ENCODE measurements around the gene CCNK.

The CCNK gene

DNA sequence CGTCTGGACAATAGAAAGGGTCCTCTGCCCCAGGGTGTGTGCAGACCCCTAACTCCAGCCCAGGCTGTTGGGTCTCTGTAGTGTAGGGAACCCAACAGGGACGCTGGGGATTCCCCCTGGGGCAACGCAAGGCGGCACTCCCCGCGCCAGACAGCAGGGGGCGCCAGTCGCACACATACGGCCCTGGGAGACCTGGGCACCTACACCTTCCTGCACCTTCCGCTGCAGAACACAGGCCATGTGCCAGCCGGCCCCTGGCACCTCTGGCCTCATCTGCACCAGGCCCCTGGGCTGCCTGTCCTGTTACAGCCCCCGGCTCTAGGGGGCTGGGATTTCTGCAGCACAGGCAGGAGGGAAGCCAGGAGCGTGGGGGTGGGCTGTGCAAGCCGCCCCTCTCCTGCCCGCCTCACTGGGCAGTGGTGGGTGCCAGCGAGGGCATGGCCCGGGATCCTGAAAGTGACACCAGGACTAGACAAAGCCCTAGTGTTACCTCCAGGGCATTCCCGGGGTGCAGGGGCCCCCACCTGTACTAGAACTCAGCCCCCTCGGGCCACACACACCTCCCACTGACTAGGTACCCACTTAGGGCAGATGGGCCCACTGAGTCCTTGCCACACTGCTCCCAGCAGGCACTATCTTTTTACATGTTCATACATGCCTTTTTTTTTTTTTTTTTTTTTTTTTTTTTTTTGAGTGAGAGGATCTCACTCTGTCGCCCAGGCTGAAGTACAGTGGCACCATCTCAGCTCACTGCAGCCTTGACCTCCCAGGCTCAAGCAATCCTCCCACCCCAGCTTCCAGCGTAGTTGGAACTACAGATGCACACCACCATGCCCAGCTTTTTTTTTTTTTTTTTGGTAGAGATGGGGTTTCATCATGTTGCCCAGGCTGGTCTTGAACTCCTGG lies 37.5 kb downstream of the CCNK start:
- Mint-ChIP-seq H3K9me3 (no peaks in the 10 kb centered on the region), H3K36me3 (peaks cover 4% of the 10 kb centered on the region), H3K4me3 (no peak overlapping the region), H3K27ac (no peak overlapping the region), H3K4me1 (no peaks in the 10 kb centered on the region)
- peak; percentile 76 for ATAC-seq
- peak; percentile 91 to 94 for DNase-seq (ENCODE audit: low spot score in 2 of 2)

DNA sequence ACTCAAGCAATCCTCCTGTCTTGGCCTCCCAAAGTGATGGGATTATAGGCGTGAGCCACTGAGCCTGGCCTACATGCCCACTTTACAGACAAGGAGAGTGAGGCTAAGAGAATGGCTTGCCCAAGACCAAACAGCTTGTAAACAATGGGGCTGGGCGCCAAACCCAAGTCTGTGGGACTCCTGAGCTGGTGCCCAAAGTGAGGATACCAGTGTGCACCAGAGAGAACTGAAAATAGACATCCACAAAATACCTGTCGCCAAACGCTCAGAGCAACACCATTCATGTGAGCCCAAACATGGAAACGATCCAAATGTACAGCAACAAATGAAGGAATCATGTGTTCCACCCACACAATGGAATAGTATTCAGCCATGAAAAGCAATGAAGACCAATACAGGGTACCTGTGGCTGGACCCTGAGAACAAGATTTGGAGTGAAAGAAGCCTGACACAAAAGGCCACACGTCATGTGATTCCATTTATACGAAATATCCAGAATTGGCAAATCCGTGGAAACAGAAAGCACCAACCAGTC lies 38.2 kb downstream of the CCNK start:
- no peak for ATAC-seq
- no peak overlapping the region for H3K4me3 Mint-ChIP-seq
- H3K36me3 Mint-ChIP-seq: no peaks in the 10 kb centered on the region
- H3K4me1 Mint-ChIP-seq: no peaks in the 10 kb centered on the region
- no peak for DNase-seq (ENCODE audit: low spot score in 2 of 2)
- H3K9me3 Mint-ChIP-seq: no peaks in the 10 kb centered on the region
- no peak overlapping the region for H3K27ac Mint-ChIP-seq

DNA sequence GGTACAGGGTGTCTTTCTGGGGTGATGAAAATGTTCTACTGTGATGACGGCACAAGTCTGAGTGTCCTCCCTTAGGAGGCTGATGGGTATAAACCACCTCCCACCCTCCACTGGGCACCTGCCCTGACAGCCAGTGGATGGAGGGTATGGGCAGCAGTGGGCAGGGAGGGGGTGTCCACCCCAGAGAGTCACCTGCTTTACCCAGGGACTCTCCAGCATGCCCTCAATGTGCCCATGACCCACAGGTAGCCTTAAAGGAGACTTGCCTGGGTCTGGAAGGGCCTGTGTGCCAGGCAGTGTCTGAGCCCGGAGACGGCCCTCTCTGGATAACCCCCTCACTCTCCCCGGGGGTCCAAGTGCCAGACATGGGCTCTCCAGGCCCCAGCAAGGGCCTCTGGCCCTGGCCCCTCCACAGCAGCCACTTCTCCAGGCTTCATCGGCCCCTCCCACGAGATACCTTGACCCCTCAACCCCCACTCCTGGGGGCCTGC lies 38.8 kb downstream of the CCNK start:
- no peak overlapping the region for H3K4me3 Mint-ChIP-seq
- no peaks in the 10 kb centered on the region for H3K36me3 Mint-ChIP-seq
- ATAC-seq: no peak
- DNase-seq (ENCODE audit: low spot score in 2 of 2): no peak
- H3K27ac Mint-ChIP-seq: no peak overlapping the region
- no peaks in the 10 kb centered on the region for H3K9me3 Mint-ChIP-seq
- H3K4me1 Mint-ChIP-seq: peaks cover 2% of the 10 kb centered on the region

DNA sequence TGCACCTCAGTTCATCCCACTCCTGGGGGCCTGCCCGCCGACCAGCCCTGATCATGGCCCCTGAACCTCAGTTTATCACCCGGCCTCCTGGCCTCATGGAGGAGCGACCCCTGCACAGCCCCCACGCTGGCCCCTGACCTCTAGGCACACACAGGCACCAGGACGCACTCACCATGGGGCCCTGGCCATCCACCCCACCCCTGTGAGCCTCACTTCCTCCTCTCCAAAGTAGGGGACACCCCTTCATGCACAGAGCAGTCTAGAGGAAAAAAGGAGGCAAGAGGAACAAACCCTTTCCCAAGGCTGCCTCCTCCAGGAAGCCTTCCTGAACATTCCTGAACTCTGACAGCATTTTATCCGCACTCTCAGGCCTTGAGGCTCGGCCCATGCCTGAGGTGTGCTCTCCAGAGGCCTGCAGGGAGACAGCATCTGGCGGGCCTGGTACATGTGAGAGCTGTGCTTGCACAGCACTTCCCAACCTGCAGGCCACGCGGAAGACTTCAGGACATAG lies 39.4 kb downstream of the CCNK start:
- H3K4me1 Mint-ChIP-seq: peaks cover 9% of the 10 kb centered on the region
- H3K9me3 Mint-ChIP-seq: no peaks in the 10 kb centered on the region
- ATAC-seq (no peak), DNase-seq (ENCODE audit: low spot score in 2 of 2) (no peak)
- peak overlapping the region; percentile 37 for H3K27ac Mint-ChIP-seq
- H3K36me3 Mint-ChIP-seq: no peaks in the 10 kb centered on the region
- no peak overlapping the region for H3K4me3 Mint-ChIP-seq

DNA sequence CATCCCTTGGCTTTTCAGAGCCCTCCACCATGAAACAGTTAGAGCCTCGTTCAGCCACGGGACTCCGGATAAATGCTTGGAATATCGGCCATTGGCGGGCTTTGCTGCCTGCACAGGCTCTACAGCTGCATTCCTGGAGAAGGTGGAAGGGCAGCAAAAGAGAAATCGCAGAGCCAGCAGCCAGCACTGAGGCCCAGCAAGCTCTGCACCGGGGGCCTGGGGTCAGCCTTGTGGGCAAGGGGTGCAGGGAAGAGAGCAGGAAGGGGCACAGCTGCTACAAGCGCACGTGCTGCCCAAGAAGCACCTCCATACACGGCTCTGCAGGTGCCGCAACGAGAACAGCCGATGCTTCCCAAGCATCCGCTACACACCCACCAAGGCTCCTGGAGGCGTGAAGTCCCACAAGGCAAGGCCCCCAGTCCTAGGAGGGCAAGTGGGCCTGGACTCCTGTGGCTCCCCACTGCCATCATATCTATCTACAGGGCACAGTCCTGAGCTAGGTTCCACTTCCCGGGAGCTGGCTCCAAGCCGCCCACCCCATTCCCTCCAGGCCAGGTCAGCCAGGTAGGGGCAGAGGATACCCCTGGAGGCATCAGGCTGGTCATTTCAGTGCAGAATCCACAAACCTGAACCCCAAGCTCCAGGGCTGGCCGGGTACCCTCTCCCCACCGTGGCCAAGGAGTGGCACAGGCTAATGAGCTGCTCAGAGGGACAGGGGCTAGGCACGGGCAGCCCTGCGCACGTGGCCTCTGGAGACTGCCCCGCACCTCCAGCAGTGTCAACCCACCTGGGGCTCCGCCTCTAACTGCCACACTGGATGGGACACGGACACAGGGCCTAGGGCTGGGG lies 40.2 kb downstream of the CCNK start:
- peaks cover 9% of the 10 kb centered on the region for H3K4me1 Mint-ChIP-seq
- no peaks in the 10 kb centered on the region for H3K9me3 Mint-ChIP-seq
- H3K27ac Mint-ChIP-seq: peak overlapping the region; percentile 37
- no peaks in the 10 kb centered on the region for H3K36me3 Mint-ChIP-seq
- no peak for DNase-seq (ENCODE audit: low spot score in 2 of 2)
- ATAC-seq: no peak
- H3K4me3 Mint-ChIP-seq: no peak overlapping the region

DNA sequence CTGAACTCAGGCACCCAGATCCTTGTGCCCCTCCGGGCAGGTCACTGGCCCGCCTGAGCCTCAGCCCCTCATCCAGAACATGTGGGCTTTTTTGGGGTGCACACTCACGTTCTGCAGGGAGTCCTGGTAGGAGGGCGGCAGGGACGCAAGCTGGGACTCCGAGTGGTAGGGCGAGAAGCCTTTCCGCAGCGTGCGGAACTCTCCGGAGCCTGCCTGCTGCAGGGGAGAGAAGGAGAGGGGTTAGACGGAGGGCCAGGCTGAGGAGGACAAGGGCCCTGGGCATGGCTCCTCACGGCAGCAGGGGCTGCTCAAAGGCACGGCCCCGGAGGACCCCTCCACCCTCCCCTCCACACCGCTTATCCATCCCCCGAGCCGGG lies 40.8 kb downstream of the CCNK start:
- Mint-ChIP-seq H3K36me3 (no peaks in the 10 kb centered on the region), H3K27ac (no peak overlapping the region), H3K4me1 (peaks cover 9% of the 10 kb centered on the region), H3K4me3 (no peak overlapping the region), H3K9me3 (no peaks in the 10 kb centered on the region)
- ATAC-seq: no peak
- DNase-seq (ENCODE audit: low spot score in 2 of 2): no peak

DNA sequence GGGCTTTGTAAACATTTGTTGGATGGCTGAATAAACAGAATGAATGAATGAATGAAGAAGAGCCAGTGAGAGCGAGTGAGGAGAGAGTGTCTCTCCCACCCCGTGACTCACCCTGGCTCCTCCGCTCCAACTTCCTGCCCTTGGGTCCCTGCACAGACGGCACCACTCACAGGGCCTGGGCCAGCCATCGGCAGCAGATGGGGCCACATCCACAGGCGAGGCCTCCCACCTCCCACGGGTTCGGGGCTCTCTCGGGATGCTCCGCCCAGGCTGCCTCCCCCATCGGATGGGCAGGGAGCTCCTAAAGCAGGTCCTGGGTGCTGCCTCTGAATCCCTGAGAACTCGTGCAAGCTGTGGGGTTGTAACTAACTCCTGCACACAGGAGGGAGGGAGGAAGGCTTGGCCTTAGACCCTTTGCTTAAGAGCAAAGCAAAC lies 41.3 kb downstream of the CCNK start:
- Mint-ChIP-seq H3K36me3 (no peaks in the 10 kb centered on the region), H3K4me1 (peaks cover 9% of the 10 kb centered on the region), H3K9me3 (no peaks in the 10 kb centered on the region), H3K4me3 (no peak overlapping the region), H3K27ac (no peak overlapping the region)
- DNase-seq (ENCODE audit: low spot score in 2 of 2) (no peak), ATAC-seq (no peak)

DNA sequence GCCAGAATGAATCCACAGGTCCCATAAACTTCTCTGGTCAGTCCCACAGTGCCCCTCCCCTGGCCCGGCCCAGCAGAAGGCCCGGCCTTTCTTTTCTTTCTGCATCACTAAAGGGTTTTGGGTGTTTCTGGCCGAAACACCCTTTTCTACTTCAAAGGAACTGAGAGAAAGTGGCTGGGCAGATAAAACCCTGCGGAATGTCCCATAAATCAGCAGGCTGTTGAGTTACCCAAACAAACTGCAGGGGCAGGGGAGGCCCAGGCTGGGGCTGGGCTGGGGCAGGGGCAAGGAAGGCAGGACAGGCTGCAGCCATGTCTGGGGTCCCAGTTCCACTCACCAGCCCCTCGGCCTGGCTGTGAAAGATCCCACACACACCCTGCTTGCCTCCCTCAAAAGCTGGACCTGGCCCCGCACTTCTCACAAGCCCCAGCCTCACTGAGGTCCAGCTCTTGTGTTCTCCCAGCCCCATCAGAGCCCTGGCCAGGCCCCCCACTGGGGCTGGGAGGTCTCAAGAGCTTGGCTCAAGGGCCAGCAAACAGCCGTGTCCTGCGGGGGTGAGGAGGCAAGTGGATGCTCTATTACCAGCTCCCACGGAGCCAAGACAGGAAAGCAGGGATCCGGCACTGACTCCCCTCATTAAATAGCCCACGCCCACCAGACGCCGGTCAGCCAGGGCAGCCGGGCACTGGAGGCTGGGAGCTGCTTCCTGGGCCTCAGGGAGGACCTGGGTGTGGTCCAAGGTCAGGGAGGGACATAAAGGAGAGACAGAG lies 41.9 kb downstream of the CCNK start:
- no peaks in the 10 kb centered on the region for H3K36me3 Mint-ChIP-seq
- DNase-seq (ENCODE audit: low spot score in 2 of 2) (no peak), ATAC-seq (no peak)
- H3K4me3 Mint-ChIP-seq: no peak overlapping the region
- H3K9me3 Mint-ChIP-seq: no peaks in the 10 kb centered on the region
- H3K27ac Mint-ChIP-seq: no peak overlapping the region
- peaks cover 9% of the 10 kb centered on the region for H3K4me1 Mint-ChIP-seq

DNA sequence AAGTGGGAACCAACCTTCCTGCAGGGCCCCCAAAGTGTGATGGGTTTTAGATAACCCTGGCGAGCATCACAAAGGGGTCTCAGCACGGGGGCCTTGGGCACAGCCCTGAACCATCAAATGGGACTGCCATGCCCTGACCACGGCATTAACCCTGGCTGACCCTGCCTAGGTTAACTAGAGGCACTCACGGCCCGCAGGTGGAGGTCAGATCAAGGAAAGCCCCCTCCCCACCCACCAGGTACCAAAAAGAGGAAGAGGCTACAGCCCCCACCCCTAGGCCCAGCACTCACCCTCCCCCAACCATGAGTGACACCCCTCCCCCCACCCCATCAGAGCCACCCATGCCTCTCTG lies 42.5 kb downstream of the CCNK start:
- no peaks in the 10 kb centered on the region for H3K36me3 Mint-ChIP-seq
- ATAC-seq (no peak), DNase-seq (ENCODE audit: low spot score in 2 of 2) (no peak)
- no peak overlapping the region for H3K27ac Mint-ChIP-seq
- no peaks in the 10 kb centered on the region for H3K9me3 Mint-ChIP-seq
- peaks cover 9% of the 10 kb centered on the region for H3K4me1 Mint-ChIP-seq
- H3K4me3 Mint-ChIP-seq: no peak overlapping the region

DNA sequence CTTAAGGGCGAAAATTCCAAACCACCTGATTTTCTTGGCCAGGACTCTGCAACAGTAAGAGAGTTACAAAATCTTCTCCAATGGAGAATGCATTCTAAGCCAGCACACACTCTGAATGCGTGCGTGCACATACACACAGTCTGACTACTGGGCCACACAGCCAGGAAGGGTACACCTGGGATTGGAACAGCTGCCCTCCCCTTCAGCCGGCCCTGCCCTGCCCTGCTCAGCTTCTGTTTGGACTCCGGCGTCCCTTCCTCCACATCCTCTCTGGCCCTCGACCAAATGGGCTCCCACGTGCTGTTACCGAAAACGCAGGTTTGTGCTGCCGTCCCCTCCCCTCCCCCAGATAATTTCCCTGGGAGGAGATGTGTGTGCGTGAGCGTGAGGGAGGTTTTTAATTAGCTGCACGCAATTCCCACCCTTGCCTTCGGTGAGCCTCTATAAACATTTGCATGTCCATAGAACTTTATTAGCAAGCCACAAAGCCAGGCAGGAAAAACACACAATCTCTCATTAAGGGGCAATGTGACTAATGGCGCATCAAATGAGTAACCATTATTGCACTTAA lies 43.0 kb downstream of the CCNK start:
- ATAC-seq: no peak
- no peak for DNase-seq (ENCODE audit: low spot score in 2 of 2)
- Mint-ChIP-seq H3K9me3 (no peaks in the 10 kb centered on the region), H3K4me3 (no peak overlapping the region), H3K36me3 (no peaks in the 10 kb centered on the region), H3K4me1 (peaks cover 9% of the 10 kb centered on the region), H3K27ac (peak overlapping the region; percentile 79)

DNA sequence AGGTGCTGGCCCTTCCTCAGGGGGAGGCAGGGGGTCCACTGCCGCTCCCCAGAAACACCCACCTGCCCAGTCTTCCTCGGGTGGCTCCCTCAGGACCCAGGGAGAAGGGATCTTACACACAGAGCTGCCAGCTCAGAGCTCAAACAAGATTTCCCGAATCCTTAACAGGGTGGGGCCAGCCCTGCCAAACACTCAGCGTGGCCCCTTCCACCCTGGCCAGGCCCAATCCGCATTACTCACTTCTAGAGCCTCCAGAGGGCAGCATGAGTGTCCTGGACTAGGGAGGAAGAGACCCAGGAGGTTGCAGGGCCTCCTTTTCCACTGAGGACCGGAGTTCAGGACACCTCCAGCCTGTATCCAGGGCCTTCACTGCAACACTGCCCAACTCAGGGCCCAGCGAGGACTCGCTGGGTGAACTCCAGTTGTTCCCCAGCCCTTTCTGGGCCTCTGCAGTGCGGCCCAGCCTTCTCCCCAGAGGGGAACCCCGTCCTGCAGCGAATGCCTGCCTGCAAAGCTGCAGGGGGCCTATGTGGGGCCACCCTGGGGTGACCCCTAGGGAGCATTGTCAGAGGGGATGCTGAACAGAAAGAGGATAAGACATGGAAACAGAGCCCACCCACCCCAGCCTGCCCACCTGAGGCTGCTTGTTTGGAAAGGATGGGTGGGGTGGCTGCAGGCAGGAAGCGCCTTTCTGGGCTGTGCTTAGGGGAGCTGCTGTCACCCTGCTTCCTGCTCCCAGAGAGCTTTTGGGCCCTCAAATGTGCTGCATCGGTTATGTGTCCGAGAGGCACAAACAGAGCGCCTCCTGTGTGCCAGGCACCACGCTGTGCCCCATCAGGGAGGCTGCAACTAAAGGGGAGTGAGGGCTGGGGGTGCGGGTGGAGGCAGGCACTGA lies 43.8 kb downstream of the CCNK start:
- no peak for DNase-seq (ENCODE audit: low spot score in 2 of 2)
- no peak overlapping the region for H3K4me3 Mint-ChIP-seq
- no peaks in the 10 kb centered on the region for H3K9me3 Mint-ChIP-seq
- ATAC-seq: peak; percentile 3
- H3K4me1 Mint-ChIP-seq: peaks cover 9% of the 10 kb centered on the region
- H3K36me3 Mint-ChIP-seq: no peaks in the 10 kb centered on the region
- H3K27ac Mint-ChIP-seq: peak overlapping the region; percentile 79

DNA sequence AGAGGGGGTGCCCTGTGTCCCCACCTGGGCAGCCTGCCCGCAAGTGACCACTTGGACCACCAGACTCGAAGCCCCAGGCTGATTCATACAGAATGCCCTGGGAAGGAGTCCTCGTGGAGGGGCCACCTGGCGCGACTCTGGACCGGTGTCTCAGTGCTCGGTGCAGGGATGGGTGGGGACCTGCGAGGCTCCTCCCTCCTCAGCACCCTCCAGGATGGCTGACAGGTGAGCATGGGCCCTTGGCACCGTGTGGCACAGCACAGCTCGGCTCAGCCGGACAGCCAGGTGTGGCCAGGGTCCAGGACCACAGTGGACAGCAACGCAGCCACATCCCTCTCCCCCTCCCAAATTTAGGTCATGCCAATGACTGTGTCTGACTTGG lies 44.5 kb downstream of the CCNK start:
- peak; percentile 9 for ATAC-seq
- no peaks in the 10 kb centered on the region for H3K9me3 Mint-ChIP-seq
- H3K36me3 Mint-ChIP-seq: no peaks in the 10 kb centered on the region
- H3K4me1 Mint-ChIP-seq: peaks cover 9% of the 10 kb centered on the region
- H3K4me3 Mint-ChIP-seq: no peak overlapping the region
- no peak for DNase-seq (ENCODE audit: low spot score in 2 of 2)
- H3K27ac Mint-ChIP-seq: no peak overlapping the region

DNA sequence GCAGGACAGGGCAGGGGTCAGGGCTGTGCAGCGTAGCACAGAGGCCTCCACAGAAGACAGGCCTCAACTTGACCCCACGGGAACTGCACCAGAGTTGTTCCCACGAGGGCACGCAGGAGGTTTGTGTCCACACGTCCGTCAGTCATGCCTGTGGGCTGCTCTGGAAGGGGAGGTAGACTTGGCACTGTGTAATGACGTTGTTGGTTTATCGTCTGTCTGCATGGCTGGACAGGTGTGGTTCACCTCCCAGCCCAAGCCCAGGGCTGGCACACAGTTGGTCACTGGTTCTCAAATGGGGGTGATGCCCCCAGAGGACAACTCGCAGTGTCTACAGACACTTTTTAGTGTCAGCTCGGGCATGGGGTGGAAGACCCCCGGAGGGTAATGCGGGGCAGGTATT lies 45.8 kb downstream of the CCNK start:
- Mint-ChIP-seq H3K4me1 (peaks cover 9% of the 10 kb centered on the region), H3K36me3 (no peaks in the 10 kb centered on the region), H3K9me3 (no peaks in the 10 kb centered on the region), H3K4me3 (no peak overlapping the region), H3K27ac (no peak overlapping the region)
- no peak for DNase-seq (ENCODE audit: low spot score in 2 of 2)
- no peak for ATAC-seq

Data from stimulated activated effector memory CD8-positive, alpha-beta T cell treated with anti-CD3 and anti-CD28 coated beads, Interleukin-12 subunit alpha, Interleukin-12 subunit beta, amount 100 ng/mL, for 72 hours (primary cell).